HepG2 (cell line): ENCODE measurements around the gene ZBTB7A. TPM values are rescaled to one million over a fixed set of nuclear protein-coding genes. Genes with fewer than 3 reads are reported as not detected.

Experiments
- ATF1 ChIP-seq: IDR thresholded peaks from 2 replicates; pipeline ENCODE4 v1.6.1; 2016; ENCODE audit warnings: mild to moderate bottlenecking, control low read depth
- CCAR2 ChIP-seq: fragments of 200-400 bp; formaldehyde crosslinking; optimal IDR thresholded peaks from 2 replicates; pipeline ENCODE3; 2018; ENCODE audit warnings: low read depth, mild to moderate bottlenecking, low read length, moderate library complexity
- CERS6 ChIP-seq: sonication (generic); formaldehyde crosslinking; IDR thresholded peaks from 2 replicates; pipeline ENCODE4 v1.5.0; 2020; ENCODE audit warnings: missing genetic modification reagents
- FOSL1 ChIP-seq: sonication (generic); formaldehyde crosslinking; IDR thresholded peaks from 2 replicates; pipeline ENCODE4 v1.9.0; 2021; ENCODE audit warnings: missing genetic modification reagents, borderline replicate concordance
- FOXK2 ChIP-seq: fragments of 450-650 bp; IDR thresholded peaks from 2 replicates; pipeline ENCODE4 v1.6.1; 2016
- FOXO4 ChIP-seq: sonication (generic); formaldehyde crosslinking; conservative IDR thresholded peaks from 2 replicates; pipeline ENCODE4 v1.8.1; 2023; ENCODE audit warnings: missing genetic modification reagents
- FOXP4 ChIP-seq: sonication (generic); formaldehyde crosslinking; IDR thresholded peaks from 2 replicates; pipeline ENCODE4 v1.4.0; 2020; ENCODE audit warnings: missing genetic modification reagents
- HOXD1 ChIP-seq: sonication (generic); formaldehyde crosslinking; IDR thresholded peaks from 2 replicates; pipeline ENCODE4 v1.5.0; 2020; ENCODE audit warnings: missing genetic modification reagents
- IKZF1 ChIP-seq: fragments of 450-650 bp; IDR thresholded peaks from 2 replicates; pipeline ENCODE4 v1.7.1; 2016
- JARID2 ChIP-seq: sonication (generic); formaldehyde crosslinking; IDR thresholded peaks from 2 replicates; pipeline ENCODE4 v1.8.1; 2023; ENCODE audit warnings: missing genetic modification reagents, inconsistent platforms; ENCODE audit not compliant: insufficient replicate concordance
- NCOA1 ChIP-seq: sonication (generic); formaldehyde crosslinking; IDR thresholded peaks from 2 replicates; pipeline ENCODE4 v1.9.0; 2021; ENCODE audit warnings: missing genetic modification reagents
- SKI ChIP-seq: fragments of 450-650 bp; IDR thresholded peaks from one replicate; pipeline ENCODE4 v1.6.1; 2018; ENCODE audit warnings: mild to moderate bottlenecking; ENCODE audit not compliant: partially characterized antibody
- ZBTB21 ChIP-seq: sonication (generic); formaldehyde crosslinking; IDR thresholded peaks from 2 replicates; pipeline ENCODE4 v1.4.0; 2020; ENCODE audit warnings: missing genetic modification reagents
- ZMAT3 ChIP-seq: sonication (generic); formaldehyde crosslinking; conservative IDR thresholded peaks from 2 replicates; pipeline ENCODE4 v1.7.0; 2021; ENCODE audit warnings: missing genetic modification reagents
- ZNF143 ChIP-seq: sonication (generic); formaldehyde crosslinking; IDR thresholded peaks from 2 replicates; pipeline ENCODE4 v1.4.0; 2020; ENCODE audit warnings: missing genetic modification reagents
- ZNF556 ChIP-seq: sonication (generic); formaldehyde crosslinking; IDR thresholded peaks from 2 replicates; pipeline ENCODE4 v1.4.0; 2020; ENCODE audit warnings: mild to moderate bottlenecking, missing genetic modification reagents, borderline replicate concordance
- ZNF850 ChIP-seq: sonication (generic); formaldehyde crosslinking; conservative IDR thresholded peaks from 2 replicates; pipeline ENCODE4 v1.9.0; 2021; ENCODE audit warnings: mild to moderate bottlenecking, missing genetic modification reagents
- polyA plus RNA-seq, 8 experiments: library from polyadenylated mRNA; depleted of rRNA in 3 of 8; stranded (reverse) in 7 of 8; unstranded in 1 of 8; fragments of >200 nt; fragmentation: Illumina TruSeq in 4 of 8; extraction: Trizol in 4 of 8; gene quantifications; 2 replicates each; pipeline versions ENCODE4 v1.2.1 to v1.2.3, GENCODE V29; 2011 to 2016; ENCODE audit warnings: low read depth in 4 of 8, missing spikeins in 1 of 8, mixed read lengths in 1 of 8; ENCODE audit not compliant: insufficient read depth in 1 of 8
- total RNA-seq, 5 experiments: library from RNA; depleted of rRNA; stranded (reverse); fragments of >200 nt; fragmentation: Illumina TruSeq; extraction: Trizol; gene quantifications; 2 replicates each; pipeline ENCODE4 v1.2.3, GENCODE V29; 2016; ENCODE audit warnings: low read depth in 1 of 5
- TF ChIP-seq, protein P1 (sequence below): sonication (generic); formaldehyde crosslinking; IDR thresholded peaks from 2 replicates; pipeline ENCODE4 v1.4.0; 2020; ENCODE audit warnings: low read depth, missing genetic modification reagents
- TF ChIP-seq, protein P2 (sequence below): sonication (generic); formaldehyde crosslinking; IDR thresholded peaks from 2 replicates; pipeline ENCODE4 v1.8.0; 2022; ENCODE audit warnings: missing genetic modification reagents, mild to moderate bottlenecking, inconsistent platforms, borderline replicate concordance
- TF ChIP-seq, protein P3 (sequence below): sonication (generic); formaldehyde crosslinking; IDR thresholded peaks from 2 replicates; pipeline ENCODE4 v1.5.0; 2020; ENCODE audit warnings: missing genetic modification reagents

ZBTB7A gene
- total and polyA plus RNA-seq, 2 of the 13 experiments (the other 11 are each of a cell fraction or from before 2014, with no cell fraction given), result 3.6 to 4.0 TPM

GRCh38 chr19:4064496-4065260, 2.0 kb downstream of the ZBTB7A start (continued):
- TF ChIP-seq, protein P1, sequence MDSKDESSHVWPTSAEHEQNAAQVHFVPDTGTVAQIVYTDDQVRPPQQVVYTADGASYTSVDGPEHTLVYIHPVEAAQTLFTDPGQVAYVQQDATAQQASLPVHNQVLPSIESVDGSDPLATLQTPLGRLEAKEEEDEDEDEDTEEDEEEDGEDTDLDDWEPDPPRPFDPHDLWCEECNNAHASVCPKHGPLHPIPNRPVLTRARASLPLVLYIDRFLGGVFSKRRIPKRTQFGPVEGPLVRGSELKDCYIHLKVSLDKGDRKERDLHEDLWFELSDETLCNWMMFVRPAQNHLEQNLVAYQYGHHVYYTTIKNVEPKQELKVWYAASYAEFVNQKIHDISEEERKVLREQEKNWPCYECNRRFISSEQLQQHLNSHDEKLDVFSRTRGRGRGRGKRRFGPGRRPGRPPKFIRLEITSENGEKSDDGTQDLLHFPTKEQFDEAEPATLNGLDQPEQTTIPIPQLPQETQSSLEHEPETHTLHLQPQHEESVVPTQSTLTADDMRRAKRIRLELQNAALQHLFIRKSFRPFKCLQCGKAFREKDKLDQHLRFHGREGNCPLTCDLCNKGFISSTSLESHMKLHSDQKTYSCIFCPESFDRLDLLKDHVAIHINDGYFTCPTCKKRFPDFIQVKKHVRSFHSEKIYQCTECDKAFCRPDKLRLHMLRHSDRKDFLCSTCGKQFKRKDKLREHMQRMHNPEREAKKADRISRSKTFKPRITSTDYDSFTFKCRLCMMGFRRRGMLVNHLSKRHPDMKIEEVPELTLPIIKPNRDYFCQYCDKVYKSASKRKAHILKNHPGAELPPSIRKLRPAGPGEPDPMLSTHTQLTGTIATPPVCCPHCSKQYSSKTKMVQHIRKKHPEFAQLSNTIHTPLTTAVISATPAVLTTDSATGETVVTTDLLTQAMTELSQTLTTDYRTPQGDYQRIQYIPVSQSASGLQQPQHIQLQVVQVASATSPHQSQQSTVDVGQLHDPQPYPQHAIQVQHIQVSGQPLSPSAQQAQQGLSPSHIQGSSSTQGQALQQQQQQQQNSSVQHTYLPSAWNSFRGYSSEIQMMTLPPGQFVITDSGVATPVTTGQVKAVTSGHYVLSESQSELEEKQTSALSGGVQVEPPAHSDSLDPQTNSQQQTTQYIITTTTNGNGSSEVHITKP, result no peak
- no peak for TF ChIP-seq FOXP4
- no peak for TF ChIP-seq FOSL1
- TF ChIP-seq CERS6 (CRISPR knock-in tag), result no peak
- TF ChIP-seq NCOA1 (CRISPR knock-in tag), result no peak
- TF ChIP-seq ZNF556, result peak; percentile 38; the same call in 1 of the 2 replicates
- no peak for TF ChIP-seq SKI
- no peak for TF ChIP-seq ATF1 (CRISPR knock-in tag)
- no peak for TF ChIP-seq FOXK2
- TF ChIP-seq ZNF143, result no peak
- 0 out of 2 replicates have a peak, but pooled peaks have one; percentile 51 for TF ChIP-seq ZNF850
- no peak for TF ChIP-seq JARID2 (CRISPR knock-in tag)
- TF ChIP-seq, protein P2, sequence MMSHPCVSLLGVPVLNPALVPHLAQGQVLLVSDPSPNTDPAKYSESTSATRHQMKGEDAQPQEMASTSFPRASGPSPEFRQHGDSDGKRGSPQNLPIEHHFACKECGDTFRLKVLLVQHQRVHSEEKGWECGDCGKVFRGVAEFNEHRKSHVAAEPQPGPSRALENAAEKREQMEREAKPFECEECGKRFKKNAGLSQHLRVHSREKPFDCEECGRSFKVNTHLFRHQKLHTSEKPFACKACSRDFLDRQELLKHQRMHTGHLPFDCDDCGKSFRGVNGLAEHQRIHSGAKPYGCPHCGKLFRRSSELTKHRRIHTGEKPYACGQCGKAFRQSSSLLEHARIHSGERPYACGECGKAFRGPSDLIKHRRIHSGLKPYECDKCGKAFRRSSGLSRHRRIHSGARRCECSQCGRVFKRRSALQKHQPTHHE (CRISPR knock-in tag), result no peak
- TF ChIP-seq ZMAT3 (CRISPR knock-in tag), result peak; percentile 69
- no peak for TF ChIP-seq HOXD1 (CRISPR knock-in tag)
- TF ChIP-seq CCAR2, result no peak
- TF ChIP-seq IKZF1, result no peak
- no peak for TF ChIP-seq FOXO4 (CRISPR knock-in tag)
- no peak for TF ChIP-seq ZBTB21
- TF ChIP-seq, protein P3, sequence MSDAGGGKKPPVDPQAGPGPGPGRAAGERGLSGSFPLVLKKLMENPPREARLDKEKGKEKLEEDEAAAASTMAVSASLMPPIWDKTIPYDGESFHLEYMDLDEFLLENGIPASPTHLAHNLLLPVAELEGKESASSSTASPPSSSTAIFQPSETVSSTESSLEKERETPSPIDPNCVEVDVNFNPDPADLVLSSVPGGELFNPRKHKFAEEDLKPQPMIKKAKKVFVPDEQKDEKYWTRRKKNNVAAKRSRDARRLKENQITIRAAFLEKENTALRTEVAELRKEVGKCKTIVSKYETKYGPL (CRISPR knock-in tag), result 0 out of 2 replicates have a peak, but pooled peaks have one; percentile 16
